Mesendoderm (in vitro differentiated cells): ENCODE measurements around the gene PTPN4.
A peak's percentile ranks its signal among the peaks of the same experiment; 100 is the strongest.

Experiments
- DNase-seq: peaks from one replicate; pipeline ENCODE4 v3.0.0; 2013
- H2AK5ac ChIP-seq: 2 replicates; pipeline ENCODE4 v1.6.1; 2013; ENCODE audit warnings: low read length, inconsistent platforms
- H2BK120ac ChIP-seq: 2 replicates; pipeline ENCODE4 v1.6.1; 2013; ENCODE audit warnings: low read depth, mild to moderate bottlenecking, low read length, moderate library complexity, mixed read lengths
- H2BK15ac ChIP-seq: replicated peaks from 2 replicates; pipeline ENCODE4 v1.6.1; 2013; ENCODE audit warnings: low read depth, mild to moderate bottlenecking, moderate library complexity
- H2BK5ac ChIP-seq: 2 replicates; pipeline ENCODE4 v1.6.1; 2013; ENCODE audit warnings: low read length, inconsistent platforms
- H3K18ac ChIP-seq: 2 replicates; pipeline ENCODE4 v1.6.1; 2013; ENCODE audit warnings: mild to moderate bottlenecking, low read length, mixed read lengths
- H3K23ac ChIP-seq: one replicate; pipeline ENCODE4 v1.6.1; 2013; ENCODE audit warnings: low read length
- H3K27ac ChIP-seq: 2 replicates; pipeline ENCODE4 v1.5.1; 2013; ENCODE audit warnings: low read depth, mild to moderate bottlenecking, inconsistent platforms, low read length, moderate library complexity
- H3K27me3 ChIP-seq: 2 replicates; pipeline ENCODE4 v1.6.1; 2013; ENCODE audit warnings: low read length, control low read depth, mild to moderate bottlenecking, inconsistent platforms; ENCODE audit not compliant: insufficient read depth, poor library complexity
- H3K36me3 ChIP-seq: 2 replicates; pipeline ENCODE4 v1.6.1; 2013; ENCODE audit warnings: low read length, inconsistent platforms; ENCODE audit not compliant: control insufficient read depth, insufficient read depth
- H3K4ac ChIP-seq: one replicate; pipeline ENCODE4 v1.6.1; 2013; ENCODE audit warnings: low read depth, mild to moderate bottlenecking, low read length, moderate library complexity
- H3K4me1 ChIP-seq: 2 replicates; pipeline ENCODE4 v1.6.1; 2013; ENCODE audit warnings: low read depth, low read length, inconsistent platforms; ENCODE audit not compliant: control insufficient read depth
- H3K4me2 ChIP-seq: 2 replicates; pipeline ENCODE4 v1.6.1; 2013; ENCODE audit warnings: low read length
- H3K4me3 ChIP-seq: 2 replicates; pipeline ENCODE4 v1.5.1; 2013; ENCODE audit warnings: mild to moderate bottlenecking, low read length
- H3K56ac ChIP-seq: one replicate; pipeline ENCODE4 v1.6.1; 2013; ENCODE audit warnings: low read length
- H3K79me1 ChIP-seq: 2 replicates; pipeline ENCODE4 v1.6.1; 2013; ENCODE audit warnings: low read length, inconsistent platforms
- H3K79me2 ChIP-seq: 2 replicates; pipeline ENCODE4 v1.6.1; 2013; ENCODE audit warnings: mild to moderate bottlenecking, low read length; ENCODE audit not compliant: control insufficient read depth, insufficient read depth
- H3K9ac ChIP-seq: 2 replicates; pipeline ENCODE4 v1.6.1; 2013; ENCODE audit warnings: low read length, inconsistent platforms
- H4K5ac ChIP-seq: one replicate; pipeline ENCODE4 v1.6.1; 2013; ENCODE audit warnings: low read length
- H4K8ac ChIP-seq: one replicate; pipeline ENCODE4 v1.6.1; 2013; ENCODE audit warnings: low read depth, mild to moderate bottlenecking, control low read depth, low read length, moderate library complexity
- WGBS: extraction: QIAGEN DNeasy Blood & Tissue Kit; methylation state at CpG from one replicate; pipeline ENCODE4 v1.1.7; 2013; ENCODE audit warnings: low lambda C conversion rate, missing lambda C conversion rate; ENCODE audit not compliant: insufficient coverage; ENCODE audit errors: extremely low coverage; 5-methylcytosine and 5-hydroxymethylcytosine counted together

PTPN4 gene

DNA sequence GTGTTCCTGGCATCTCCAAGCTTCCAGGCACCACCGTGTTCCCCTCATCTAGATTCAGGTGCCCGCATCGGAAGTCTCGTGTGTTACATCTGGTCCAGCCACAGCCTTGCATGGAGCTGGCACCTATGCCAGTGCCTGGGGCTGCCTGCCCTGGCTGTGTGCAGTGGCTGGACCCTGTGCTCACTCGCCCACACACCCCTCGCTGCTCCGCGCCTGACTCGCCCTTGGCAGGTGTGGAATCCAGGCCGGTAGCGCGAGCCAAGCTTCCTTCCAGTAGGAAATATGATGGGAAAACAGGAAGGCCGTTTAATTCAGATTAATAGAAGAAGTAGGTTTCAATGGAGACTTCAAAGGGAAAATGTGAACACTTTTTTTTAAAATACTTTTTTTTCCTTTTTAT is 78.0 kb downstream of the PTPN4 start:
- H4K5ac ChIP-seq: no peak overlapping the region
- no peak overlapping the region for H3K9ac ChIP-seq
- H3K4ac ChIP-seq: no peak overlapping the region
- H3K27me3 ChIP-seq: no peaks in the 10 kb centered on the region
- peaks cover 2% of the 10 kb centered on the region for H3K79me2 ChIP-seq
- no peak overlapping the region for H2BK120ac ChIP-seq
- no peak overlapping the region for H3K18ac ChIP-seq
- H3K23ac ChIP-seq: no peak overlapping the region
- H3K27ac ChIP-seq: no peak overlapping the region
- H3K36me3 ChIP-seq: no peaks in the 10 kb centered on the region
- no CpG with 5 or more reads among the region's 13 CpGs for WGBS
- H3K4me1 ChIP-seq: no peaks in the 10 kb centered on the region
- no peak overlapping the region for H2AK5ac ChIP-seq
- H2BK15ac ChIP-seq: no peak overlapping the region
- H3K4me2 ChIP-seq: no peak overlapping the region
- H4K8ac ChIP-seq: no peak overlapping the region
- DNase-seq: no peak
- no peak overlapping the region for H2BK5ac ChIP-seq
- H3K56ac ChIP-seq: no peak overlapping the region
- H3K79me1 ChIP-seq: peaks cover 5% of the 10 kb centered on the region
- no peak overlapping the region for H3K4me3 ChIP-seq

DNA sequence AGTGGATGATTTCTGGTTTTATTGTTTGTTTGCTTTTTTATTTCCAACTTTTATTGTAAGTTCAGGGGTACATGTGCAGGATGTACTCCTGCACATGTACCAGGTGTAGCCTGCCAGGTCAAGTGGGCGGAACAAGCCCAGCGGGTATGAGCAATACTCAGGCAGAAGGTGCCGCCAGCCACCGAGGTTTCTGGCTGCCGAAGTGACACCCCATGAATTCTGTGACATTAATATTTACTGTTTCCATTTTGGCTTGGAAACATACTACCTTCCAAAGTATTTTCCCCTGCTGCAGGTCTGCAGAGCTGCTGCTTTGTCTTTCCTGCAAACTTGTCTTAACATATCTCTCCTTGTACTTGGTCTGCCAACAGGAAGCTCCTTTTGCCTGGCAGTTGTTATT is 78.5 kb downstream of the PTPN4 start:
- H3K36me3 ChIP-seq: no peaks in the 10 kb centered on the region
- H3K4me2 ChIP-seq: no peak overlapping the region
- no peaks in the 10 kb centered on the region for H3K4me1 ChIP-seq
- peaks cover 5% of the 10 kb centered on the region for H3K79me1 ChIP-seq
- H4K5ac ChIP-seq: no peak overlapping the region
- no peak overlapping the region for H4K8ac ChIP-seq
- H3K18ac ChIP-seq: peak overlapping the region; percentile 84
- no peak overlapping the region for H2AK5ac ChIP-seq
- no peak overlapping the region for H2BK15ac ChIP-seq
- no peak overlapping the region for H2BK120ac ChIP-seq
- no peak for DNase-seq
- H3K79me2 ChIP-seq: peaks cover 2% of the 10 kb centered on the region
- H3K27me3 ChIP-seq: no peaks in the 10 kb centered on the region
- WGBS: no CpG with 5 or more reads among the region's 5 CpGs
- no peak overlapping the region for H3K27ac ChIP-seq
- H3K4me3 ChIP-seq: no peak overlapping the region
- no peak overlapping the region for H3K23ac ChIP-seq
- H3K9ac ChIP-seq: no peak overlapping the region
- H3K56ac ChIP-seq: no peak overlapping the region
- H3K4ac ChIP-seq: no peak overlapping the region
- H2BK5ac ChIP-seq: no peak overlapping the region

DNA sequence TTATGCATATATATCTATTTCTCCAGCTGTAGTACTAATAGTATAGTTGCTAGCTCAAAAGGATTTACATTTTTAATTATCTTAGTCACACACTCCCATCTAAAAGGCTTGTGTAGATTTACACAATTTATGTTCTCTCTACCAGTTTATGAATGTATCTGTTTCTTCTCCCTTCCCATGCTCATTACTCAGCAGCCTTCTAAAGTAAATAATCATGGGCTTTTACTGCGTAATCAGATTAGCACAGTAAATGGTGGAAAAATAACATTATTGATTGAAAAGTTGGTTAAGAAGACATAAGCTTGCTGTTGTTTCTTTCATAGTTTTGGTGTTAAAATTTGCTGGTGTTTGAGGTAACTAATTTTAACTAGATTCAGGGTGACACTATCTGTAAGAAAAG is 81.8 kb downstream of the PTPN4 start:
- Histone ChIP-seq H4K8ac (no peak overlapping the region), H3K36me3 (no peaks in the 10 kb centered on the region), H3K4me2 (no peak overlapping the region), H4K5ac (no peak overlapping the region), H3K4ac (no peak overlapping the region), H2BK15ac (no peak overlapping the region), H3K27ac (no peak overlapping the region), H2BK120ac (no peak overlapping the region), H3K23ac (no peak overlapping the region), H2AK5ac (no peak overlapping the region), H3K9ac (no peak overlapping the region), H2BK5ac (no peak overlapping the region), H3K56ac (no peak overlapping the region), H3K4me1 (no peaks in the 10 kb centered on the region), H3K79me1 (peaks cover 3% of the 10 kb centered on the region), H3K27me3 (no peaks in the 10 kb centered on the region), H3K4me3 (no peak overlapping the region), H3K18ac (no peak overlapping the region), H3K79me2 (no peaks in the 10 kb centered on the region)
- DNase-seq: no peak
- no CpG with 5 or more reads among the region's 1 CpG for WGBS

DNA sequence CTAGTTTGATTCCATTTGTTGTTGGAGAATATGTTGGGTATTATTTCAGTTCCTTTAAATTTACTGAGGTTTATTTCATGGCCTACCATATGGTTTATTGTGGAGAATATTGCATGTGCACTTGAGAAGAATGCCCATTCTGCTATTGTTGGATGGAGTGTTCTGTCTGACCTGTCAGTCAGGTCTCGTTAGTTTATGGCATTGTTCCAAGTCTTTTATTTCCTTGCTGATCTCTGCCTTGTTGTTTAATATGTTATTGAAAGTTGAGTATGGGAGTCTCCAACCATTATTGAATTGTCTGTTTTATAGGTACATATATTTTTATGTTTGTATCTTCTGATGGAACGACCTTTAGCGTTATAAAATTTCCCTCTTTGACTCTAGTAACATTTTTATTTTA is 86.3 kb downstream of the PTPN4 start:
- no peak overlapping the region for H3K9ac ChIP-seq
- H2BK15ac ChIP-seq: no peak overlapping the region
- no peak overlapping the region for H3K4me3 ChIP-seq
- H3K56ac ChIP-seq: no peak overlapping the region
- no peak overlapping the region for H3K18ac ChIP-seq
- H3K27me3 ChIP-seq: no peaks in the 10 kb centered on the region
- H2BK120ac ChIP-seq: no peak overlapping the region
- H3K4me1 ChIP-seq: no peaks in the 10 kb centered on the region
- no peak overlapping the region for H3K23ac ChIP-seq
- no peak overlapping the region for H3K4ac ChIP-seq
- no CpG with 5 or more reads among the region's 3 CpGs for WGBS
- no peak overlapping the region for H4K5ac ChIP-seq
- no peak overlapping the region for H3K27ac ChIP-seq
- H2BK5ac ChIP-seq: no peak overlapping the region
- peaks cover 7% of the 10 kb centered on the region for H3K79me1 ChIP-seq
- no peak overlapping the region for H4K8ac ChIP-seq
- no peak overlapping the region for H3K4me2 ChIP-seq
- no peak overlapping the region for H2AK5ac ChIP-seq
- no peak for DNase-seq
- H3K36me3 ChIP-seq: no peaks in the 10 kb centered on the region
- peaks cover 11% of the 10 kb centered on the region for H3K79me2 ChIP-seq

DNA sequence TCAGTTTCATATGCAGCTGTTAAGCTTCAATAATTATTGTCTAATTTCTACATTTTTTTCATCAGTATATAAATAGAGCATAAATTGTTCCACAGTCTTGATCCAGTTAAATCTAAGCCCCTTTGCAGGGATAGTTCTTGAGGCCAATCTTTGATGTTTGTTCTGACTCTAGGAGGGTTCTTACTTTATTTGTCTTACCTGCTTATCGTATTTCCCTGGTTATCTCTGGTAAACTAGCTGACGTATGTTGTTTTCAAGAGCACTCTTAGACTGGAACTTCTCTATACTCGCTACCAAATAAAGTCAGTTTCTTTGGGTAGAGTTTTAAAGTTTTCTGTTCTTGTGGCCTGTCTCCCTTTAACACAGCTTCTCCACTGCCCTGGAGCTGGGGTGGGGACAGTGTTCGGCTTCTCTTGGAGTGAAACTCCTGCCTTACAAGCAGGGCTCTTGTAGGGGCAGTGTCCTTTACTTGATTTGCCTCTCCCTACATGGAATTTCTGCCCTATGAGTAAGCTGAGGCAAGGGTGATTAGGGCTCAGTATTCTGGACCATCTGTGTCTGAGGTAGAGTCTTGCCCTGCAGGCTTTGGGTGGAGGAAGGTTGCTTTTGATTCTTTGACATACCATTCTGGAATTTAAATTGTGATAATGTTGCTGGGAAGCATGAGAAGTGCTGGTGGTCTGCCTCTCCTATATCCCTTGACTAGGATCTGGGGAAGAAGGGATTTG is 90.3 kb downstream of the PTPN4 start:
- no peak overlapping the region for H3K18ac ChIP-seq
- no peak overlapping the region for H3K56ac ChIP-seq
- WGBS: no CpG with 5 or more reads among the region's 4 CpGs
- no peak overlapping the region for H3K9ac ChIP-seq
- no peak overlapping the region for H2BK15ac ChIP-seq
- H3K79me2 ChIP-seq: peaks cover 22% of the 10 kb centered on the region
- H3K4ac ChIP-seq: no peak overlapping the region
- H3K27ac ChIP-seq: no peak overlapping the region
- H3K23ac ChIP-seq: no peak overlapping the region
- no peak overlapping the region for H3K4me3 ChIP-seq
- no peak overlapping the region for H2BK120ac ChIP-seq
- no peak overlapping the region for H2BK5ac ChIP-seq
- no peak for DNase-seq
- H3K36me3 ChIP-seq: no peaks in the 10 kb centered on the region
- no peak overlapping the region for H2AK5ac ChIP-seq
- H4K5ac ChIP-seq: no peak overlapping the region
- no peaks in the 10 kb centered on the region for H3K4me1 ChIP-seq
- H3K4me2 ChIP-seq: no peak overlapping the region
- H3K27me3 ChIP-seq: no peaks in the 10 kb centered on the region
- H3K79me1 ChIP-seq: peaks cover 13% of the 10 kb centered on the region
- H4K8ac ChIP-seq: no peak overlapping the region

DNA sequence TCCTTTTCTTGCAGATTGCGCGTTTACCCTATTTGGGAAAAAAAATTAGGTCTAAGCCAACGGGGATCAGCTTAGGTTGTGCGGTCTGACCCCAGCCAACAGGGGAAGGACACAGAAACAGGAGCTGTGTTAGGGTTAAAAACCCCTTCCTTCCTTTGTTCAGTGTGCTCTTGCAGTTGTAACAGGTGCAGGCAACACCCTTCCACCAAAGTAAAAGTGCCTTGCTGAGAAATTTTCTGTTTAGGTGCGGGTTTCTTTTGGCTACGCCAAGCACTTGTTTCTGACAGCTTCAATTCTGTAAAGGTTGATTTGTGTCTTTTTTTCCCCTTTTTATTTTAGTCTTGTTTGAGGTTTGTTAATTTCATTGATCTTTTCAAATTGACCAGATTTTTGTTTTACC is 92.5 kb downstream of the PTPN4 start:
- peaks cover 14% of the 10 kb centered on the region for H3K79me1 ChIP-seq
- no CpG with 5 or more reads among the region's 6 CpGs for WGBS
- H3K4me2 ChIP-seq: no peak overlapping the region
- no peak overlapping the region for H3K56ac ChIP-seq
- H3K4me3 ChIP-seq: no peak overlapping the region
- H3K9ac ChIP-seq: no peak overlapping the region
- no peak overlapping the region for H4K5ac ChIP-seq
- no peak overlapping the region for H4K8ac ChIP-seq
- no peak overlapping the region for H3K4ac ChIP-seq
- H3K27me3 ChIP-seq: no peaks in the 10 kb centered on the region
- no peak overlapping the region for H3K18ac ChIP-seq
- DNase-seq: no peak
- no peak overlapping the region for H2AK5ac ChIP-seq
- H2BK120ac ChIP-seq: no peak overlapping the region
- H2BK15ac ChIP-seq: no peak overlapping the region
- H3K23ac ChIP-seq: no peak overlapping the region
- H3K4me1 ChIP-seq: no peaks in the 10 kb centered on the region
- no peaks in the 10 kb centered on the region for H3K36me3 ChIP-seq
- no peak overlapping the region for H2BK5ac ChIP-seq
- peaks cover 26% of the 10 kb centered on the region for H3K79me2 ChIP-seq
- no peak overlapping the region for H3K27ac ChIP-seq
